ENCODE measurements around the gene MAP2.

- TF ChIP-seq MAX (IDR thresholded peaks at IDR 0.05; ENCODE audit: insufficient read depth, insufficient read length) = no peak
- no peak for TF ChIP-seq CTCF (IDR thresholded peaks at IDR 0.05; ENCODE audit: extremely low read depth in 1 of 2, insufficient read depth in 1 of 2, low read depth in 1 of 2, low read length in 2 of 2)
Observed at GRCh38 chr2:209610631-209611030, 186.8 kb downstream of the MAP2 start.

Measured in endothelial cell of umbilical vein (primary cell).